ENCODE measurements around the gene OR1D5.
A peak's percentile ranks its signal among the peaks of the same experiment; 100 is the strongest.
"Not testable (repeated sequence)": the region's sequence is repeated elsewhere in the genome, so short reads cannot be mapped to it uniquely, and the experiment has no call there.

OR1D5 gene

GRCh38 chr17:3054868-3055267 lies 8.5 kb downstream of the OR1D5 start:
- not testable (repeated sequence) for H3K56ac ChIP-seq (ENCODE audit: low read length); H2BK5ac ChIP-seq (ENCODE audit: low read length); DNase-seq; H4K8ac ChIP-seq (ENCODE audit: low read depth, low read length); H3K27me3 ChIP-seq (ENCODE audit: insufficient read depth, low read length, poor library complexity); H3K9ac ChIP-seq (ENCODE audit: low read length); H3K27ac ChIP-seq (ENCODE audit: low read depth, low read length); H3K36me3 ChIP-seq (ENCODE audit: control insufficient read depth, insufficient read depth, low read length); H3K23ac ChIP-seq (ENCODE audit: low read length); H3K4me2 ChIP-seq (ENCODE audit: low read length); H2AK5ac ChIP-seq (ENCODE audit: low read length); H3K79me2 ChIP-seq (ENCODE audit: control insufficient read depth, insufficient read depth, low read length); H4K5ac ChIP-seq (ENCODE audit: low read length); H3K4ac ChIP-seq (ENCODE audit: low read depth, low read length); H3K79me1 ChIP-seq (ENCODE audit: low read length); H3K4me1 ChIP-seq (ENCODE audit: control insufficient read depth, low read depth, low read length); H2BK120ac ChIP-seq (ENCODE audit: low read depth, low read length); H3K4me3 ChIP-seq (ENCODE audit: low read length); H3K18ac ChIP-seq (ENCODE audit: low read length); H2BK15ac ChIP-seq (replicated peaks; ENCODE audit: low read depth)
- no CpG with 5 or more reads among the region's 2 CpGs for WGBS (ENCODE audit: extremely low coverage, insufficient coverage, low lambda C conversion rate)

- Histone ChIP-seq H3K79me2 (ENCODE audit: control insufficient read depth, insufficient read depth, low read length) (no peaks in the 10 kb centered on the region), H3K27ac (ENCODE audit: low read depth, low read length) (no peak overlapping the region), H3K23ac (ENCODE audit: low read length) (no peak overlapping the region), H3K4me1 (ENCODE audit: control insufficient read depth, low read depth, low read length) (no peaks in the 10 kb centered on the region), H2BK120ac (ENCODE audit: low read depth, low read length) (no peak overlapping the region), H3K9ac (ENCODE audit: low read length) (no peak overlapping the region), H3K36me3 (ENCODE audit: control insufficient read depth, insufficient read depth, low read length) (no peaks in the 10 kb centered on the region), H3K79me1 (ENCODE audit: low read length) (no peaks in the 10 kb centered on the region), H4K5ac (ENCODE audit: low read length) (no peak overlapping the region), H3K4ac (ENCODE audit: low read depth, low read length) (no peak overlapping the region), H3K4me2 (ENCODE audit: low read length) (no peak overlapping the region), H3K4me3 (ENCODE audit: low read length) (no peak overlapping the region), H2BK15ac (replicated peaks; ENCODE audit: low read depth) (no peak overlapping the region), H2AK5ac (ENCODE audit: low read length) (no peak overlapping the region), H2BK5ac (ENCODE audit: low read length) (no peak overlapping the region), H3K18ac (ENCODE audit: low read length) (no peak overlapping the region), H3K56ac (ENCODE audit: low read length) (no peak overlapping the region), H4K8ac (ENCODE audit: low read depth, low read length) (no peak overlapping the region), H3K27me3 (ENCODE audit: insufficient read depth, low read length, poor library complexity) (no peaks in the 10 kb centered on the region)
- no CpG with 5 or more reads among the region's 8 CpGs for WGBS (ENCODE audit: extremely low coverage, insufficient coverage, low lambda C conversion rate)
- DNase-seq, result peak; percentile 26
Measured at GRCh38 chr17:3049705-3050295, 13.6 kb downstream of the OR1D5 start.

- Histone ChIP-seq H4K5ac (ENCODE audit: low read length) (no peak overlapping the region), H3K36me3 (ENCODE audit: control insufficient read depth, insufficient read depth, low read length) (no peaks in the 10 kb centered on the region), H2BK15ac (replicated peaks; ENCODE audit: low read depth) (no peak overlapping the region), H3K27ac (ENCODE audit: low read depth, low read length) (no peak overlapping the region), H2BK5ac (ENCODE audit: low read length) (no peak overlapping the region), H3K4me3 (ENCODE audit: low read length) (peak overlapping the region; percentile 61), H3K4me2 (ENCODE audit: low read length) (peak overlapping the region; percentile 61), H2AK5ac (ENCODE audit: low read length) (no peak overlapping the region), H3K9ac (ENCODE audit: low read length) (peak overlapping the region; percentile 72), H3K4me1 (ENCODE audit: control insufficient read depth, low read depth, low read length) (no peaks in the 10 kb centered on the region), H3K4ac (ENCODE audit: low read depth, low read length) (no peak overlapping the region), H3K18ac (ENCODE audit: low read length) (no peak overlapping the region), H2BK120ac (ENCODE audit: low read depth, low read length) (no peak overlapping the region), H3K56ac (ENCODE audit: low read length) (peak overlapping the region; percentile 84), H4K8ac (ENCODE audit: low read depth, low read length) (no peak overlapping the region), H3K79me2 (ENCODE audit: control insufficient read depth, insufficient read depth, low read length) (no peaks in the 10 kb centered on the region), H3K27me3 (ENCODE audit: insufficient read depth, low read length, poor library complexity) (no peaks in the 10 kb centered on the region), H3K23ac (ENCODE audit: low read length) (no peak overlapping the region), H3K79me1 (ENCODE audit: low read length) (no peaks in the 10 kb centered on the region)
- no CpG with 5 or more reads among the region's 50 CpGs for WGBS (ENCODE audit: extremely low coverage, insufficient coverage, low lambda C conversion rate)
- peak; percentile 99 for DNase-seq
Measured at GRCh38 chr17:3048727-3049471, 14.5 kb downstream of the OR1D5 start.

- DNase-seq, result no peak
- Histone ChIP-seq H3K4me1 (ENCODE audit: control insufficient read depth, low read depth, low read length) (no peaks in the 10 kb centered on the region), H2AK5ac (ENCODE audit: low read length) (no peak overlapping the region), H3K79me2 (ENCODE audit: control insufficient read depth, insufficient read depth, low read length) (no peaks in the 10 kb centered on the region), H3K27ac (ENCODE audit: low read depth, low read length) (no peak overlapping the region), H3K27me3 (ENCODE audit: insufficient read depth, low read length, poor library complexity) (no peaks in the 10 kb centered on the region), H4K5ac (ENCODE audit: low read length) (no peak overlapping the region), H2BK5ac (ENCODE audit: low read length) (no peak overlapping the region), H3K9ac (ENCODE audit: low read length) (no peak overlapping the region), H3K79me1 (ENCODE audit: low read length) (no peaks in the 10 kb centered on the region), H3K4ac (ENCODE audit: low read depth, low read length) (no peak overlapping the region), H3K36me3 (ENCODE audit: control insufficient read depth, insufficient read depth, low read length) (no peaks in the 10 kb centered on the region), H3K56ac (ENCODE audit: low read length) (no peak overlapping the region), H3K4me2 (ENCODE audit: low read length) (no peak overlapping the region), H2BK120ac (ENCODE audit: low read depth, low read length) (no peak overlapping the region), H2BK15ac (replicated peaks; ENCODE audit: low read depth) (no peak overlapping the region), H4K8ac (ENCODE audit: low read depth, low read length) (no peak overlapping the region), H3K18ac (ENCODE audit: low read length) (no peak overlapping the region), H3K4me3 (ENCODE audit: low read length) (no peak overlapping the region), H3K23ac (ENCODE audit: low read length) (no peak overlapping the region)
- WGBS (ENCODE audit: extremely low coverage, insufficient coverage, low lambda C conversion rate), result no CpG with 5 or more reads among the region's 3 CpGs
Measured at GRCh38 chr17:3046753-3047152, 16.7 kb downstream of the OR1D5 start.

GRCh38 chr17:3043737-3044365 lies 19.6 kb downstream of the OR1D5 start:
- Histone ChIP-seq H3K18ac (ENCODE audit: low read length) (no peak overlapping the region), H3K23ac (ENCODE audit: low read length) (no peak overlapping the region), H3K56ac (ENCODE audit: low read length) (no peak overlapping the region), H3K4me2 (ENCODE audit: low read length) (no peak overlapping the region), H4K8ac (ENCODE audit: low read depth, low read length) (no peak overlapping the region), H3K4me1 (ENCODE audit: control insufficient read depth, low read depth, low read length) (no peaks in the 10 kb centered on the region), H3K9ac (ENCODE audit: low read length) (no peak overlapping the region), H3K4me3 (ENCODE audit: low read length) (no peak overlapping the region), H3K4ac (ENCODE audit: low read depth, low read length) (no peak overlapping the region), H2AK5ac (ENCODE audit: low read length) (no peak overlapping the region), H4K5ac (ENCODE audit: low read length) (no peak overlapping the region), H3K27me3 (ENCODE audit: insufficient read depth, low read length, poor library complexity) (no peaks in the 10 kb centered on the region), H3K79me2 (ENCODE audit: control insufficient read depth, insufficient read depth, low read length) (no peaks in the 10 kb centered on the region), H3K79me1 (ENCODE audit: low read length) (no peaks in the 10 kb centered on the region), H3K36me3 (ENCODE audit: control insufficient read depth, insufficient read depth, low read length) (no peaks in the 10 kb centered on the region), H2BK120ac (ENCODE audit: low read depth, low read length) (no peak overlapping the region), H2BK15ac (replicated peaks; ENCODE audit: low read depth) (no peak overlapping the region), H2BK5ac (ENCODE audit: low read length) (no peak overlapping the region), H3K27ac (ENCODE audit: low read depth, low read length) (no peak overlapping the region)
- WGBS (ENCODE audit: extremely low coverage, insufficient coverage, low lambda C conversion rate), result no CpG with 5 or more reads among the region's 11 CpGs
- peak; percentile 32 for DNase-seq

All from mesendoderm (in vitro differentiated cells).